GM13977 (cell line): ENCODE data around the gene RALA.

ENCODE experiments used
- DNase-seq: peaks from one replicate; pipeline ENCODE4 v3.0.0; 2012; ENCODE audit warnings: low spot score
- in situ Hi-C: fragments of 300-500 bp; cut with MboI; formaldehyde crosslinking; loops from one replicate; pipeline ENCODE4 v1.12.0; 2022; ENCODE audit warnings: low sequenced_read_pairs, low pct_unique_long_range_greater_than_20kb, mixed read lengths, inconsistent platforms; ENCODE audit not compliant: unreplicated experiment
- TF ChIP-seq, protein P1 (sequence below): IDR thresholded peaks from 2 replicates; pipeline ENCODE4 v1.5.1; 2012; ENCODE audit warnings: mild to moderate bottlenecking, control low read depth; ENCODE audit not compliant: insufficient read depth; ENCODE audit errors: extremely low read depth, missing control alignments

Gene RALA

DNA sequence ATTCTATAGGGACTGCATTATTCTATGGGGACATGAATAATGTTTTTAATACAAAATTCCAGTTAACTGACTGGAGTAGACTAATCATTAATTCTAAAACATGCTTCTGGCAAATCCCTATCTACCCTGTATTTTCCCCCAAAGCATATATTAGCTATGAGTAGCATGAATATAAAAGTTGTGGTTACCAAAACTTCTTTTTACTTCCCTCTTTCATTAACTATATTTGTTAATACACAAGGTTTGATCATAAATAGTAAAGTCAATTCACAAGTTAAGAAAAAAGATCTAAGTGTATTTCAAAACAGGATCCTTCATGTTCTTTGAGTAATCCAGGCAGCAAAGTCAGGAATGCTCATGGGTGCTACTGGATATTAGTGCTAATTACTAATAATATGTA, 2.9 kb upstream of the RALA start:
- TF ChIP-seq, protein P1, sequence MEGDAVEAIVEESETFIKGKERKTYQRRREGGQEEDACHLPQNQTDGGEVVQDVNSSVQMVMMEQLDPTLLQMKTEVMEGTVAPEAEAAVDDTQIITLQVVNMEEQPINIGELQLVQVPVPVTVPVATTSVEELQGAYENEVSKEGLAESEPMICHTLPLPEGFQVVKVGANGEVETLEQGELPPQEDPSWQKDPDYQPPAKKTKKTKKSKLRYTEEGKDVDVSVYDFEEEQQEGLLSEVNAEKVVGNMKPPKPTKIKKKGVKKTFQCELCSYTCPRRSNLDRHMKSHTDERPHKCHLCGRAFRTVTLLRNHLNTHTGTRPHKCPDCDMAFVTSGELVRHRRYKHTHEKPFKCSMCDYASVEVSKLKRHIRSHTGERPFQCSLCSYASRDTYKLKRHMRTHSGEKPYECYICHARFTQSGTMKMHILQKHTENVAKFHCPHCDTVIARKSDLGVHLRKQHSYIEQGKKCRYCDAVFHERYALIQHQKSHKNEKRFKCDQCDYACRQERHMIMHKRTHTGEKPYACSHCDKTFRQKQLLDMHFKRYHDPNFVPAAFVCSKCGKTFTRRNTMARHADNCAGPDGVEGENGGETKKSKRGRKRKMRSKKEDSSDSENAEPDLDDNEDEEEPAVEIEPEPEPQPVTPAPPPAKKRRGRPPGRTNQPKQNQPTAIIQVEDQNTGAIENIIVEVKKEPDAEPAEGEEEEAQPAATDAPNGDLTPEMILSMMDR = no peak
- in situ Hi-C loops = no loop called here
- no peak for DNase-seq

DNA sequence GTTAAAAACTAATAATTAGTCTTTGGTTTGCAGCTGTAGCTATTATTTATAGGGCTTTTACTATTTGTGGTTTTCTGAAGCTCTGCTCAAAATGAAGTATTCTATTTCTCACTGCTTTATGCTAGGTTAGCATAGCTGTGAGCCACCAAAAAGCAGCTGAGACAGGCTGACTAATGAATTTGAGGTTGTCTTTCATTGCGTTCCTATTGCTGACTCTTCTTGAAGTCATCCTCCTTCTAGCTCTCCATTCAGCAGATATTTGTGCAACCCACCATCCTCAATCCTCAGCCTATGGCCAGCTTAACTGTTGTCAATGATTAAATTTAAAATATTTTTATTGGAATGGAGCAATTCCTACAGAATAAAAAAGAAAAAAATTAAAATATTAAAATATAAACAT, 2.1 kb upstream of the RALA start:
- no peak for DNase-seq
- in situ Hi-C loops = no loop called here
- TF ChIP-seq, protein P1 = no peak

DNA sequence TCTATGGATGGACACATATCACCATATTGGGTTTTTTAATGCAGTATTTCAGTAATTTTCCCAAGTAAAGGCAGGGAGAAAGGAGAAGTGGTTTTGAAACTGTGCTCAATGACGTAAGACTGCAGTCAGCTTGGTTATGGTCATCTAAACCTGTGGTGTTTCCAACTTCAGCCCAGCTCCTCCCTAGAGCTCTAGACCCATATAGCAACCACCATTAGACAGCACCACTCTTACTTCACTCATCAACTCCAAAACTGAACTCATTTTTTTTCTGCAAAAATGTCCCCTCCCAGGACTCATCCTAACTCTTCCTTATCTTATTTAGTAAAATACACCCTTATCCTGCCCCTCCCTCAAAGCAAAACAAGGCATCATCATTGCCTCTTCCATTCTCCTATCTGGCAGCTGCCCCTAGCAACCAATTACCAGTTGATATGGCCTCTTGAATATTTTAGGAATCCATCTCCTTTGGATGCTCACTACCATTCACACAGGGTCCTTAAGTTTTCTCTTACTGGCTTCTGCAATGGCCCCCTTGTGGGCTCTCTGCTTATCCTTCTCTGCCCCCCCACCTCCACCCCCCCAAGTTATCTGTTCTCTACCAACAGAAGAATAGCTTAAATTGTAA, 1.5 kb upstream of the RALA start:
- DNase-seq = peak; percentile 70
- in situ Hi-C loops = no loop called here
- TF ChIP-seq, protein P1 = no peak

GRCh38 chr7:39622609-39623008, 763 bp upstream of the RALA start:
- no peak for DNase-seq
- TF ChIP-seq, protein P1 = no peak
- in situ Hi-C loops = no loop called here

- in situ Hi-C loops = no loop called here
- peak; percentile 68 for DNase-seq
- TF ChIP-seq, protein P1 = no peak
These were observed 515 bp downstream of the RALA start for GRCh38 chr7:39623732-39624441.

- TF ChIP-seq, protein P1 = no peak
- in situ Hi-C loops = no loop called here
- peak; percentile 67 for DNase-seq
These were observed 1.1 kb downstream of the RALA start for GRCh38 chr7:39624442-39624807.
